Measurements from ENCODE around the gene IGF1R.

DNA sequence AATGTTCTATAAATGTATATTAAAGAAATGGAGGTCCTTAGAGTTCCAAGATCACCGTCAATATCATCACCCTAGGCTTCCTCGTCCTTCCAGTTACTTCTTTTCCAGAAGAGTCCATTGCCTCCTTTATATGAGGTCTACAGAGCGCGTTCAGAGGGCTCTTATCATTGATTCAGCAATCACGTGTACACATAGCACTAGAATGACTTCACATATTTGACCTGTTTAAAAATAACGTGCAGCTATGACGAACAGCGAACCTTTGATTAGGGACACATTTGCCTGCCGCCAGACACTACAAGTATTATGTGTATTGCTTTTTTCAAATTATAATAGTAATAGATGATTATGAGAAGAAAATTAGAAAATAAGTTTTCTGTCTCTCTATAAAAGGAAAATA lies 26.0 kb downstream of the IGF1R start:
- TF ChIP-seq EZH2 (IDR thresholded peaks at IDR 0.05), result no peak
- TF ChIP-seq, protein P1, sequence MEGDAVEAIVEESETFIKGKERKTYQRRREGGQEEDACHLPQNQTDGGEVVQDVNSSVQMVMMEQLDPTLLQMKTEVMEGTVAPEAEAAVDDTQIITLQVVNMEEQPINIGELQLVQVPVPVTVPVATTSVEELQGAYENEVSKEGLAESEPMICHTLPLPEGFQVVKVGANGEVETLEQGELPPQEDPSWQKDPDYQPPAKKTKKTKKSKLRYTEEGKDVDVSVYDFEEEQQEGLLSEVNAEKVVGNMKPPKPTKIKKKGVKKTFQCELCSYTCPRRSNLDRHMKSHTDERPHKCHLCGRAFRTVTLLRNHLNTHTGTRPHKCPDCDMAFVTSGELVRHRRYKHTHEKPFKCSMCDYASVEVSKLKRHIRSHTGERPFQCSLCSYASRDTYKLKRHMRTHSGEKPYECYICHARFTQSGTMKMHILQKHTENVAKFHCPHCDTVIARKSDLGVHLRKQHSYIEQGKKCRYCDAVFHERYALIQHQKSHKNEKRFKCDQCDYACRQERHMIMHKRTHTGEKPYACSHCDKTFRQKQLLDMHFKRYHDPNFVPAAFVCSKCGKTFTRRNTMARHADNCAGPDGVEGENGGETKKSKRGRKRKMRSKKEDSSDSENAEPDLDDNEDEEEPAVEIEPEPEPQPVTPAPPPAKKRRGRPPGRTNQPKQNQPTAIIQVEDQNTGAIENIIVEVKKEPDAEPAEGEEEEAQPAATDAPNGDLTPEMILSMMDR (IDR thresholded peaks at IDR 0.05 in 2 of 3, conservative IDR thresholded peaks at IDR 0.05 in 1 of 3; ENCODE audit: borderline replicate concordance in 1 of 3, insufficient read depth in 1 of 3, low read depth in 2 of 3, low read length in 2 of 3), result no peak
